SKM-1 (cell line): ENCODE measurements around the gene PKDCC.

Source experiments
- DNase-seq: peaks from one replicate; lab custom pipeline; 2025; ENCODE audit not compliant: unreplicated experiment; lab: John Stamatoyannopoulos, UW

The PKDCC gene

DNA sequence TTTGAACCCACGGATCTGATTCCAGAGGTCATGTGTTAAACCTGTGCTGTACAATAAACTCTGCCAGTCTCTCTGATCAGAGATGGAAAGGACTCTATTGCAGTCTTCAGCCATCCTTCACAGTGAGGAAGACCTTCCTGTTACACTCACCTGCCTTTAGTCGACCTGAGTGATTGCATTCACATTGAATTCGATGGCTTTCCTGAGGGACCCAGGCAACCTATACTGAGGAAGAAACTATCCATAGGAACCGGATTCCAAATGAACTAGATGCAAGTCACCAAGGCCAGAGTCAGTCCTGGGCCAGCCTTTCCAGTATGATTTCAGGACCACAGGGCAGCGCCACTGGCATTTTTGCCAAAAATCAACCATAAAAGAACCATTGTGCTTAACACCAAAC lies 56.8 kb downstream of the PKDCC start:
- no peak for DNase-seq

DNA sequence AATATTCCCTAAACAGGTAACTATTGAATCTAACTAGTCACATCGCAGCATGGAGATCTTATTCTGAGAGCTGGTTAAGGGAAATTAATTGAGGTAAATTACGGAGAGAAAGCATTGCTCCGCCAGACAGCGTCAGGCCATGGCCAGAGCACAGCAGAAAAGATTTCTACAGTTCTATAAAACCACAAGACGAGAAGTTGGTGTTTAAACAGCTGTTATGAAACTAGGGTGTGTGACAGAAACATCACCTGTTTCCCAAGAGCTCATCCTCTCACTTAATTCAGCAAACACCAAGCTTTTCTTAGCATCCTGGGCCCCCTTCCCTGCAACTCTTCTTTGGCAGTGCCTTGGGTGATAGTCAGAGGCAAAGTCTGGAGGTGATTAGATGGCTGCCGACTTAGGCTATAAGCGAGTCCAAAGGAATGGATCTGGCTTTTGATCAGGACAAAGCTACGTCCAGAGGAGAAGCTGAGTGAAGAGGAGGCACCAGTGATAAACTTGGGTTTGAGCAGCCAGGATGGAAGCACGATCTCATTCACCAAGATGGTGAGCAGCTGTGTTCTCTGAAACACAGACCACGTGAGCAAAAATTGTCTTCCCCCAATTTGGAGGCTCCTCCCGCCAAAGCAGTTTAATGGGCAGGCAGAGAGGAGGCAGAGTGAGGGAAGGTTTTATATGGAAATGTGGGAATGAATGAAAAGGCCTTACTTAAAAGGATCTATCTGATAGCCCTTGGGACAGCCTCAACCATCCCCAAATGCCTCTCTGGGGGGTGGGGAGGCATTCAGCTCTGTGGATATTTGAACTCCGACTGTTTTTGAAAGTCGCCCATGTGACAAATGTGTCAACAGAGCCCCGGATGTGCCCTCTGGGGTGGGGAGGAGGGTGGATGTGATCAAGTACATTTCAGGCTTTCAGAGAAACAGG lies 57.8 kb downstream of the PKDCC start:
- DNase-seq, result peak; percentile 76

DNA sequence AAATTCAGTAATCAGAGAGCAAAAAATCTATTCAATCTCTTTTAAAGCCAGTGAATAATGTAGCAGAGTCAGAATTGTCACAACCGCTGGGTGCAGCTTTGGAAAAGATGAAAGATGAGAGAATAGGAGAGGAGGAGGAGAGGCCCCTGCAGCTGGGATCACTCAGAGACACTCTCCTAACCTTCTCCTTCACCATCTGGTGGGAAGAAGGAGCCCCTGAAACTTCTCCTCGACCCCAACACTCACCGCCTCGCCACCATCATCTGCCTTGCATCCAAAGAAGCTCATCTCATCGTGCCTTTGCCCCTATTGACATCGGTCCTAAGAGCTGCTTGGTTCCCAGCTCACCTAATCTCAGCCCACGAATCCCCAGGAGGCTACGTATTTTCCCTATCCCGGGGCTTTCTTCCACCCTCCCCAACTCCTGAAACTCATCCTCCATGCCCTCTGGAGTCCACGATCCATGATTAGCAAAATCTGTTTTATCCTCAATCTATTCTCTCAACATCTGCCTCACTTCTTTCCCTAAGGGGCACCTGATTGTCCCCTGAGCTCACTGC lies 58.5 kb downstream of the PKDCC start:
- no peak for DNase-seq

DNA sequence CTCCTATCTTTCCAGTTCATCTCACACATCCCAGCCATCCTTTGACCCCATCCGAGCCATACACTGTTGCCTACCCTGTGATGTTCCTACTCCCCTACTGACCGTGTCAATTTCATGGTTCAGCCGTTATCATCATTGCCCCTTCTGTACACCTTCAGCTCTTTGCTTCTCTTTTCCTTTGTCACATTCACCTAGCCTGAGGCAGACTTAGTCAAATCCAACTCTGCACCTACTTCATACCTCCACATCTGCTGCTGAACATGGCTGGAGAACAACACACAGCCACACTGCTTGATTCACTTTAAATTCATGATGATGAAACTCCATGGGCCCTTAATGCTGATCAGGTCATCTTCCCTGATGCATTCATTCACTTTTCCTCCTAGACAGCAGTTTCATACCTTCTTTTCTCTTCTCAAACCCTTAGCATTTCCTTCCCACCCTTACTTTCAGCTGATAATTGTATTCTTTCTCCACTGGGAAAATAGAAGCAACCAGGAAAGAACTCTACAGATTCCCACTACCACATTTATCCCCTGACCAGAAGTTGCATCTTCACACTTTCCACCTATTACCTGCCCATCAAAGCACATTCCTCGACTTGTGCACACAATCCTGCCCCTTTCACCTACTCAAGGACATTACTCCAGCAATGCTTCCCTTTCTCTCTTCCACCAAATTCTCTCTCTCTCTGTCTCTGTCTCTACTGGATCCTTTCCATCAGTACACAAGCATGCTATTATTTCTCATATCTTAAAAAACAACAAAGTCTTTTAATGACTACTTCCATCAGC lies 59.6 kb downstream of the PKDCC start:
- no peak for DNase-seq
